Neural progenitor cell (in vitro differentiated cells): ENCODE results near the gene TMC4. TPM values are rescaled to one million over a fixed set of nuclear protein-coding genes. Genes with fewer than 3 reads are reported as not detected.
A peak's percentile ranks its signal among the peaks of the same experiment; 100 is the strongest.

ENCODE experiments used
- DNase-seq: peaks from one replicate; pipeline ENCODE4 v3.0.0-alpha.2; 2016; ENCODE audit warnings: low spot score
- H2AFZ ChIP-seq: fragments of 200-600 bp; sonication (generic); replicated peaks from 2 replicates; pipeline ENCODE4 v1.6.1; 2016; ENCODE audit warnings: antibody characterized with exemption
- H3F3A ChIP-seq: fragments of 200-600 bp; sonication (generic); 2 replicates; pipeline ENCODE4 v1.6.1; 2016; ENCODE audit warnings: antibody characterized with exemption, low read depth
- H3K27ac ChIP-seq: fragments of 200-600 bp; sonication (generic); 2 replicates; pipeline ENCODE4 v1.5.1; 2016; ENCODE audit warnings: mild to moderate bottlenecking
- H3K27me3 ChIP-seq: fragments of 200-600 bp; sonication (generic); 2 replicates; pipeline ENCODE4 v1.6.1; 2016; ENCODE audit warnings: mild to moderate bottlenecking, moderate library complexity
- H3K36me3 ChIP-seq: fragments of 200-600 bp; sonication (generic); 2 replicates; pipeline ENCODE4 v1.5.1; 2016
- H3K4me1 ChIP-seq: fragments of 200-600 bp; sonication (generic); 2 replicates; pipeline ENCODE4 v1.6.1; 2016; ENCODE audit warnings: mixed run types
- H3K4me2 ChIP-seq: fragments of 200-600 bp; sonication (generic); 2 replicates; pipeline ENCODE4 v1.6.1; 2016
- H3K4me3 ChIP-seq: fragments of 200-600 bp; sonication (generic); 2 replicates; pipeline ENCODE4 v1.5.1; 2016
- H3K79me2 ChIP-seq: fragments of 200-600 bp; sonication (generic); 2 replicates; pipeline ENCODE4 v1.6.1; 2016; ENCODE audit warnings: low read depth
- H3K9ac ChIP-seq: fragments of 200-600 bp; sonication (generic); 2 replicates; pipeline ENCODE4 v1.6.1; 2016
- H3K9me3 ChIP-seq: fragments of 200-600 bp; sonication (generic); 2 replicates; pipeline ENCODE4 v1.5.1; 2016; ENCODE audit warnings: low read depth
- H4K20me1 ChIP-seq: fragments of 200-600 bp; sonication (generic); 2 replicates; pipeline ENCODE4 v1.6.1; 2016; ENCODE audit warnings: low read depth
- H3K27ac Mint-ChIP-seq: 3 replicates; pipeline ENCODE4 v1.8.0; 2021; ENCODE audit warnings: mixed read lengths
- H3K27me3 Mint-ChIP-seq: 2 replicates; pipeline ENCODE4 v1.8.0; 2022; ENCODE audit warnings: low read depth, mild to moderate bottlenecking, inconsistent platforms, moderate library complexity, mixed read lengths; ENCODE audit not compliant: insufficient read depth
- H3K36me3 Mint-ChIP-seq: 3 replicates; pipeline ENCODE4 v1.8.0; 2021; ENCODE audit warnings: mixed read lengths
- H3K4me1 Mint-ChIP-seq: 3 replicates; pipeline ENCODE4 v1.8.0; 2021; ENCODE audit warnings: mixed read lengths
- H3K4me3 Mint-ChIP-seq: 3 replicates; pipeline ENCODE4 v1.8.0; 2021; ENCODE audit warnings: mild to moderate bottlenecking, moderate library complexity, mixed read lengths
- H3K9me3 Mint-ChIP-seq: 3 replicates; pipeline ENCODE4 v1.8.0; 2020; ENCODE audit warnings: mixed read lengths
- CTCF ChIP-seq: fragments of 200-600 bp; sonication (generic); IDR thresholded peaks from 2 replicates; pipeline ENCODE4 v1.5.1; 2017; ENCODE audit warnings: antibody characterized with exemption, mild to moderate bottlenecking
- EZH2 ChIP-seq: fragments of 200-600 bp; sonication (generic); IDR thresholded peaks from 2 replicates; pipeline ENCODE4 v1.6.1; 2017; ENCODE audit warnings: antibody characterized with exemption, mild to moderate bottlenecking, moderate library complexity
- EZH2phosphoT487 ChIP-seq: fragments of 200-600 bp; sonication (generic); IDR thresholded peaks from 2 replicates; pipeline ENCODE4 v1.6.1; 2017; ENCODE audit warnings: antibody characterized with exemption
- total RNA-seq: library from RNA; depleted of rRNA; stranded (reverse); fragments of >200 nt; gene quantifications from 2 replicates; pipeline ENCODE4 v1.2.3, GENCODE V29; 2015; ENCODE audit warnings: low replicate concordance

Gene TMC4
- total RNA-seq, 1 donor from 2014 or later: not detected

DNA sequence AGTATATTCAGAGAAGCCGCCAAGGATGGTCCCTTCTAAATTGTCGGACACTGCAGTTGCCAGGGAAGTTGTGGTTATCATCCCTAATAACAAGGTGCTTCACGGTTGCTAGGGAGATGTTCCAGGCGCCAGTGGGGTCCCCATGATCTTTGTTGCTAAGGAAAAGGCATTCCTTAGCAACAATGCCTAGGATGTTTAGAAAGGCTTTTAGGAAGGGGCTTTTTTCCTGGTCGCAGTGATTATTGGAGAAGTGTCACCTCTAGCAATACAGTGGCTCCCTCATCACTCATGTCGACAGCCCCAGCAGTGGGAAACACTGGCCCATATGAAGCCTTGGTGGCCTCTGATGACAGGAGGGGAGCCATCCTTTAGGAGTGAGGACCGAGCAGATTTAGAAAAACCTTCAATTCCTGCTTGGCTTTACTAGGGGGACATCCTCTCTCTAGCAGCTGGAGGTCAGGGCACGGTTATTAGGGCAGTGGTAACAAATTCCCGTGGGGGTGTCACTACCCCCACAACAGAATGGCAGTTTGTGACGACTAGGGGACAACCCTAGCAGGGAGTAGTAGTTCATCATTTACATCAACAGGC, 6.4 kb upstream of the TMC4 start:
- no peak overlapping the region for H3K4me2 ChIP-seq
- no peaks in the 10 kb centered on the region for H3K79me2 ChIP-seq
- no peak overlapping the region for H2AFZ ChIP-seq
- H3K36me3 ChIP-seq: no peaks in the 10 kb centered on the region
- H3K27ac Mint-ChIP-seq: peak overlapping the region; percentile 57
- no peaks in the 10 kb centered on the region for H3K27me3 ChIP-seq
- peaks cover 18% of the 10 kb centered on the region for H3F3A ChIP-seq
- no peak for DNase-seq
- H3K27ac ChIP-seq: no peak overlapping the region
- H3K9me3 Mint-ChIP-seq: no peaks in the 10 kb centered on the region
- TF ChIP-seq EZH2phosphoT487 (no peak), EZH2 (no peak), CTCF (no peak)
- H3K4me3 Mint-ChIP-seq: peak overlapping the region; percentile 66
- peaks cover 24% of the 10 kb centered on the region for H3K4me1 Mint-ChIP-seq
- H3K9ac ChIP-seq: no peak overlapping the region
- peaks cover 12% of the 10 kb centered on the region for H3K36me3 Mint-ChIP-seq
- H3K4me1 ChIP-seq: peaks cover 4% of the 10 kb centered on the region
- H3K27me3 Mint-ChIP-seq: peaks cover 10% of the 10 kb centered on the region
- H3K4me3 ChIP-seq: no peak overlapping the region
- no peaks in the 10 kb centered on the region for H3K9me3 ChIP-seq
- peaks cover 21% of the 10 kb centered on the region for H4K20me1 ChIP-seq

DNA sequence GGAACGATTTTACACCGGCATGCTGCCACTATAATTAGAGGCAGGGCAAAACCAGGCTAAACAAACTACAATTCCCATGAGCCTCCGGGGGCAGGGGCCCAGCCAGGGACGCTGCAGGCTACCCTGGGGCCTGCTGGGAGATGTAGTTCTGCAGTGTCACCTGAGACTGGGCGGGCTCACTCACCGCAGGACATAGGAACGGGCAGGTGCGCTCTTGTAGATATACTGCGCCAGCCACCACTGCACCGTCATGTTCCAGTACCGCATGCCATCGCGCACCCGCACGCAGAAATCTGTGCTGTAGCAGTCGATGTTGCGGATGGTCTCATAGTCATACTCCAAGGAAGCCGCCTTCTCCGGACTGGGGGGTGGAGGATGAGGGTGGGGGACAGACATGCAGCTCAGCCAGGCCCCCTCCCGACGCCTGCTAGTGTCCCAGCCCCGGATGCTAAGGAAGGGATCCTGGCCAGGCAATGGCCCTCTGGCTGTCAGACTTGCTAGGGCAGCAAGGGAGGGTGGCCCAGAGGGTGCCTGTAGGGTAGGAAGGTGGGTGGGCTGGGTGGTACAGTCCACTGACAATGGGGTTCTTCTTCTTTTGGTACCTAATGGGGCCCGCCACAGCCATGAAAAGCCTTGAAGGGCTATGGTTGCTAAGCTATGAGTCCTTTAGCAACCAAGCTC, 5.8 kb upstream of the TMC4 start:
- H3K4me1 Mint-ChIP-seq: peaks cover 24% of the 10 kb centered on the region
- H3K27ac ChIP-seq: no peak overlapping the region

GRCh38 chr19:54173951-54174834, 1.2 kb upstream of the TMC4 start:
- peaks cover 3% of the 10 kb centered on the region for H3K4me1 ChIP-seq
- H3K36me3 ChIP-seq: no peaks in the 10 kb centered on the region
- no peaks in the 10 kb centered on the region for H3K9me3 ChIP-seq
- no peak overlapping the region for H2AFZ ChIP-seq
- no peak overlapping the region for H3K4me2 ChIP-seq
- TF ChIP-seq CTCF (no peak), EZH2phosphoT487 (no peak)
- no peak overlapping the region for H3K27ac ChIP-seq
- Mint-ChIP-seq H3K27ac (no peak overlapping the region), H3K4me1 (peaks cover 12% of the 10 kb centered on the region), H3K27me3 (peaks cover 8% of the 10 kb centered on the region), H3K4me3 (no peak overlapping the region), H3K36me3 (peaks cover 8% of the 10 kb centered on the region), H3K9me3 (no peaks in the 10 kb centered on the region)
- no peaks in the 10 kb centered on the region for H3K27me3 ChIP-seq
- no peak overlapping the region for H3K9ac ChIP-seq
- H3K79me2 ChIP-seq: no peaks in the 10 kb centered on the region
- peaks cover 10% of the 10 kb centered on the region for H4K20me1 ChIP-seq
- no peak for DNase-seq
- no peak overlapping the region for H3K4me3 ChIP-seq
- peaks cover 16% of the 10 kb centered on the region for H3F3A ChIP-seq

More for the DNA sequence above, 5.8 kb upstream of the TMC4 start:
- Mint-ChIP-seq H3K27ac (peak overlapping the region; percentile 57), H3K36me3 (peaks cover 10% of the 10 kb centered on the region), H3K27me3 (peaks cover 7% of the 10 kb centered on the region), H3K4me3 (peak overlapping the region; percentile 18), H3K9me3 (no peaks in the 10 kb centered on the region)
- Histone ChIP-seq H3K4me3 (no peak overlapping the region), H3K79me2 (no peaks in the 10 kb centered on the region), H4K20me1 (peaks cover 25% of the 10 kb centered on the region), H2AFZ (no peak overlapping the region), H3K27me3 (no peaks in the 10 kb centered on the region), H3K4me1 (peaks cover 4% of the 10 kb centered on the region), H3K36me3 (no peaks in the 10 kb centered on the region), H3K4me2 (no peak overlapping the region), H3K9me3 (no peaks in the 10 kb centered on the region), H3K9ac (no peak overlapping the region), H3F3A (peaks cover 23% of the 10 kb centered on the region)
- DNase-seq: peak; percentile 66
- TF ChIP-seq EZH2phosphoT487: no peak
- TF ChIP-seq EZH2: no peak
- no peak for TF ChIP-seq CTCF
